T-helper 1 cell (primary cell): ENCODE data around the gene SPECC1L.

Source experiments
- DNase-seq, 5 donors: peaks; one replicate each; pipeline ENCODE4 v3.0.0-alpha.2; 2012 to 2020

Gene SPECC1L

GRCh38 chr22:24404561-24405275 is 134.1 kb downstream of the SPECC1L start:
- DNase-seq, result no peak

DNA sequence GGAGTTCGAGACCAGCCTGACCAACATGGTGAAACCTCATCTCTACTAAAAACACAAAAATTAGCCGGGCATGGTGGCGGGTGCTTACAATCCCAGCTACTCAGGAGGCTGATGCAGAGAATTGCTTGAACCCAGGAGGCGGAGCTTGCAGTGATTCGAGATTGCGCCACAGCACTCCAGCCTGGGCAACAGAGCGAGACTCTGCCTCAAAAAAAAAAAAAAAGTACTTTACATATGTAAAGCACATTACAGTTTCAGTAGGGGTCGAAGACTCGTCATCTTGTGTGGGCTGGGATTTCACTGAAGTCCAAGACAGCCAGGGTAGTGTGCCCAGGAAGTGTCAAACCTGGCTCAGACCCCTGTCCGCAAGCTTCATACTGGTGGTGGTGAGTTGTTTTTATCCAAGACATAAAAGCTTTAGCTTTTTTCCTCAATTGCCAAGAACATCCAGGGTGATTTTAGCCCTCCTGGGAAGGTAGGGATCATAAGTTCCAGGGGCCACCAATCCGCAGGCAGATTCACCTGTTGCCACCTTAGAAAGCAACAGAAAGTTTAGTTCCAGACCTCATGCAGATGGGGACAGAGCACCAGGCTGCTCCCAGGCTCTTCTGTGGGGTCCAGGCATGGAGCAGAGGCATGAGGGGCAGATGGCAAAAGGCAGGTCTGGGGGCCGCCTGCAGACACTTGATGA is 135.1 kb downstream of the SPECC1L start:
- no peak for DNase-seq

GRCh38 chr22:24406322-24407277 is 136.0 kb downstream of the SPECC1L start:
- DNase-seq, result no peak

- DNase-seq, result no peak
Observed at GRCh38 chr22:24407278-24407665, 136.6 kb downstream of the SPECC1L start.

DNA sequence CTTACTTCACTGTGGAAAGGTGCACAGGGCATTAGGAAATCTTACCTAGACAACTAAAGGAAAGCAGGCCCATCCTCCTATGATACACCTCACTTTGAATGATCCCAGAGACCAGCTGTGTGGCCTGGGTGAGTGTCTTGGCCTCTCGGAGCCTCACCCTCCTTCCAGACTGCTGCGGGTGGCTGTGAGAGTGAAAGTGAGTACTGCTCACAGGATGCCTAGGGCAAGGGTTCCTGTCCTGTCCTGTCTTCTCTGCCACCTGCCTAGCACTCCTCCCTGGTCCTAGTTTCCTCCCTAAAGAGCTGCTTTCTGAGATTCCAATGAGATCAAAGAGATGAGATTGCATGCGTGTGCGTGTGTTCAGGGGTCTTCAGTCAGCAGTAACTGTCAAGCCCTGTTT is 137.3 kb downstream of the SPECC1L start:
- no peak for DNase-seq

- no peak for DNase-seq
Observed at GRCh38 chr22:24408630-24409029, 138.0 kb downstream of the SPECC1L start.

GRCh38 chr22:24409707-24410106 is 139.1 kb downstream of the SPECC1L start:
- DNase-seq, result no peak

GRCh38 chr22:24410110-24410856 is 139.7 kb downstream of the SPECC1L start:
- no peak for DNase-seq

DNA sequence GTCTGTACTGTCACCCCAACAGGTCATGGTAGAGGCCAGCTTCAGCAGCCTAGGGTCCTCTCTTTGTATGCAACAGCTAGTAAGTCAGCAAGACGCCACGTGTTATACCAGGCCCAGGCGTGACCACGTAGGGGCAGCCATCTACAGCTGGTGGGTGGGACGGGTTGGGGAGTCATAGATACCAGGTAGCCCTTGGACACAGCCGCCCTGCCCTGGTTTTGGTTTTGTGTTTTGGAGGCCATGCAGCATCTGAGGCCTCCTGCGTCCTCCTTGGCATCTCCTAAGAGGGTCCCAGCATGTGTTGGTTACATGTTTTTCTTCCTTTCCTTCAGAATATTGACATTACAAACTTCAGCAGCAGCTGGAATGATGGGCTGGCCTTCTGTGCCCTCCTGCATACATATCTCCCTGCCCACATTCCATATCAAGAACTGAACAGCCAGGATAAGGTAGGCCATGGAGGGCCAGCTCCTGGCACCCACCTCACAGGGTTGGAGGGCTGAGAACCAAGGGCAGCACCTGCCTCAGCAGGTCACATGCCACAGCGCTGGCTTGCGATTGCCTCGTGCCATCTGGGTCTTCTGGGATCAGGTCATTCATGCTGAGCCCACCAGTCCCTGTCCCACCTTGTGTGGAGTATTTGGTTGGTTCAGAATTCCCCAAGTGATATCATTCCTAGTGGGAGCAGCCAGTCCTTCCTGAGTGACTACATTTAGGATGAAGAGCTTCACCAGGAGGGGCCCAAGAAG is 140.8 kb downstream of the SPECC1L start:
- no peak for DNase-seq

GRCh38 chr22:24412274-24412673 is 141.6 kb downstream of the SPECC1L start:
- DNase-seq, result no peak

GRCh38 chr22:24413271-24413670 is 142.6 kb downstream of the SPECC1L start:
- no peak for DNase-seq

- no peak for DNase-seq
Observed at GRCh38 chr22:24413736-24414385, 143.2 kb downstream of the SPECC1L start.

DNA sequence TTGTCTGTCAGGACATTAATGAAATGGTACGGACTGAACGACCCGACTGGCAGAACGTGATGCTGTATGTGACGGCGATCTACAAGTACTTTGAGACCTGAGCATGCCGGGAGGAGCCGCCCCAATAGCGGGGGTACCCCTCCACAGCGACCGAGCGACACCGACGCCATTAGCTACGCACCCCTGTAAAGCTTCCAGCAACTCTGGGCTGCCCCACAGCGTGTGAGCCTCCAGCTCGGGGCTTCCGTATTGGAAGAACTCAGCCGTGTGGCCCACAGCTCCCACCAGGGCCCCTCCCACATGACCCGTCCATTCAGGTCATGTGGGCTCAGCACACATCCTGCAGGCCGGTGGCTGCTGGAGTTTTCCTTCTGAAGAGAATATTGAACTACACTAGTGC is 143.9 kb downstream of the SPECC1L start:
- no peak for DNase-seq

DNA sequence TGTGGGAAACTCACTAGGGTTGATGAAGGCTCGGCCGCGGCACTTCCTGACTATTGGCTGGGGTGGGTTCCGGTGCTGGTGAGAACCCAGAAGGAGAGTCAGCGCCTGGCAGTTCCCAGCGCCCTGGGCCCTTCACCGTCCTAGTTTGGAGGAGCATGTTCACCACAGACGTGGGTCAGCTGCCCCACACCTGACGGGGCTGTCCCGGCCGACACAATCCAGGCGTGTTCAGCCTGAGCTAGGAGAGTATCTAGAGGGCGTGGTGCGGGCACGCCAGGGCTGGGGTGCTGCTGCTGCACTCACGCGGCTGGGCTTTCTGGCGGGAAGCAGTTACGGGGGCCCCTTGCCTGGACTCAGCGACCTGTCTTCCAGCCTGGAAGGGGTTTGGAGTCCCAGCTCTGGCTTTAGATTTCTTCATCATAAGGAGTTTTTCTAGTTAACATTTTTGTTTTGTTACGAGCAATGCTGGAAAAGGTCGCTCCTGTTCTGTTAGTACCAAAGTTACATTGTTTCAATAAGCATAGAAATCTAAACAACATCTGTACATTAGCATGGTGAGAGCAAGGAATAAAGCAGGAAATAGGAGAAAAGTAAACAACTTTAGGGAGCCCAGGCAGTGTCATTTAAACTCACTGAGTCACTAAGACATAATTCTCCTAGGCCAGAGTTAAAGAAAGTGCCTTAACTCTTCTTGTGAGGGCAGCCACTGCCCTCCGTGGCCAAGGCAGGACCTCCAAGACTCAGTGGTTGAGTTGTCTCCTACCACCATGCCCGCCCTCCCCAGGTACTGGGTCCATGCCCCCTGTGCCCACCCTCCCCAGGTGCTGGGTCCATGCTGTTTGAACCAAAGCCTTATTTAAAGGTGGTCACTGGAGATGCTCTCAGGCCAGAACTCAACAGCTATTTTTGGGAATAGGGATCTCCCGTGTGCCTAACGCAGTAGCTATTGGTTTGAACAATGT is 144.6 kb downstream of the SPECC1L start:
- DNase-seq, result no peak

- DNase-seq, result no peak
Observed at GRCh38 chr22:24416095-24416494, 145.5 kb downstream of the SPECC1L start.

- DNase-seq, result no peak
Observed at GRCh38 chr22:24416611-24417010, 146.0 kb downstream of the SPECC1L start.

GRCh38 chr22:24417200-24417599 is 146.6 kb downstream of the SPECC1L start:
- DNase-seq, result no peak

GRCh38 chr22:24417901-24418641 is 147.4 kb downstream of the SPECC1L start:
- DNase-seq, result no peak

DNA sequence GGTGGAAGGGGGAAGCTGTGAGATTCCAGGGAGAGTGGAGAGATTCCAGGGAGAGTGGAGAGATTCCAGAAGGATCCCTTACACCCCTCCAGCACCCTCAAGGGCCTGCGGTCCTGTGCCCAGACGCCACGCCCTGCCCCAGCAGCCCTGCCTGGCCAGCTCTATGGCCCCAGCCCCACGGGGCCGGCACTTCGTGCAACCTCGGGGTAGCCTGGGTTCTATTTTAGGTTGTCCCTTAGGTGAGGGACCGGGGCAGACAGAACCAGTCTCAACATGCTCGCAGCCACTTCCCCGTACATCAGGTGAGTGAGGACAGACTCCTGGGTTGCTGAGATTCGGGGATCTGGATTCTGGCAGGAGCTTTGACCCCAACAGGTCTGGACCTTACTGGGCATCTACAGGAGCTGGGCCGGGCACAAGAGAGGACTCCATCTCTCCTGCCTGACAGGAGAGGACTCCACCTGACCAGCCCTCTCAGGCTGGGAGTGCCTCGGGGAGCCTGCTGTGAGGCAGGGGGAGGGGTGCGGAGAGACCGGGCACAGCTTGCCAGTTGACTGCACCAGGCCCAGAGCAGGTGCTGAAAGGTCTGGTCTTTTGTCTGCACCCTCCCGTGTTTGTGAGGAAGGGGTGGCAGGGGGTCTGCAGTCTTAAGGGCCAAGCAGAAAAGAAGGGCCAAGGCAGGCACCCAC is 148.3 kb downstream of the SPECC1L start:
- DNase-seq, result no peak
